Measurements from ENCODE around the gene ELK3. TPM values are rescaled to one million over a fixed set of nuclear protein-coding genes. Genes with fewer than 3 reads are reported as not detected.

ELK3 gene
- total and polyA plus RNA-seq, 4 donors: 13.6 to 73.8 (median 36.0) TPM

DNA sequence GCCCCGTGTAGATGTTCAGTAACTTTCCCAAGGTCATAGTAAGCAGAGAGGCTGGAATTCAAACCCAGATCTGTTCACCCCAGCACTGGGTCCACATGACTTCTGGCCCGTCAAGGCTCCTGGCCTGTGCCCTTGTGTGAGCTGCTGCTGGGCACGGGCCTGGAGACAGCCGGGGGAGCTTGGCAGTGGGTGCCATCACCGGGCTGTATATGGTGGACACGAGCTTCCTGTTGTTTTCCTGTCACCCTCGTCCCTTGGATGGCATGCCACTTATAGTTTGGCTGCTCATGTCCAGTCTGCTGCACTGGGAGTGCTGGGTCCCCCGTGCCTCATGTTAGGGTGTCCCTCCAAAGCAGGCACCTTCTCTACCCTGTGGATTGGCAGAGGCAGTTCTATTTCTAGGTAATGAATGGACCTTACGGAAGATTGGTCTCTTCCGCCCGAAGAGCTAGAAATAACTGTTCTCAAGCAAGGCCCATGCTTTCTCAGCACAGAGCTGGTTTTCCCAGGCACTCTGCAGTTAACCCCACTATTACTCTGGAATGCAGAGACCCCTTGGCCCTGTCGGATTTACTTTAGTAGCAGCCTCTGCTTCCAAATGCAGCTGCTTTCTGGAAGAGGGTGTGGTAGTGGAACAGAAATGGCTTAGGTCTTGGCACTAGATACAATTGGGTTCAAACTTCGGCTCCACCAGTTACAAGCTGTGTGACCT lies 44.3 kb downstream of the ELK3 start:
- Histone ChIP-seq H3K4me1 (ENCODE audit: control insufficient read depth in 1 of 2, insufficient read depth in 2 of 2, low read length in 2 of 2) (peaks cover 0 to 2% of the 10 kb centered on the region in 2 donors), H3K9me3 (ENCODE audit: control insufficient read depth, low read length) (no peaks in the 10 kb centered on the region), H3K27ac (ENCODE audit: low read depth in 1 of 2, low read length in 2 of 2) (no peak overlapping the region), H3K4me3 (ENCODE audit: low read length in 2 of 2) (no peak overlapping the region), H3K36me3 (ENCODE audit: control insufficient read depth in 1 of 2, insufficient read depth in 2 of 2, low read length in 1 of 2) (no peaks in the 10 kb centered on the region), H3K27me3 (ENCODE audit: control insufficient read depth in 1 of 2, insufficient read depth in 2 of 2, low read length in 1 of 2) (no peaks in the 10 kb centered on the region)
- 68 to 69% methylated on average over 13 of the region's 13 CpGs for WGBS, 2 donors
- intact Hi-C loops (cut with DNase I): loop anchor here (10.0 kb wide), 2 partner anchors 166 to 246 kb away; partner anchors contain the start of genes CDK17 (in 1 of the 2) and CFAP54 (in 1 of the 2)
- DNase-seq: no peak
- no peak for ATAC-seq (ENCODE audit: low FRiP score)

DNA sequence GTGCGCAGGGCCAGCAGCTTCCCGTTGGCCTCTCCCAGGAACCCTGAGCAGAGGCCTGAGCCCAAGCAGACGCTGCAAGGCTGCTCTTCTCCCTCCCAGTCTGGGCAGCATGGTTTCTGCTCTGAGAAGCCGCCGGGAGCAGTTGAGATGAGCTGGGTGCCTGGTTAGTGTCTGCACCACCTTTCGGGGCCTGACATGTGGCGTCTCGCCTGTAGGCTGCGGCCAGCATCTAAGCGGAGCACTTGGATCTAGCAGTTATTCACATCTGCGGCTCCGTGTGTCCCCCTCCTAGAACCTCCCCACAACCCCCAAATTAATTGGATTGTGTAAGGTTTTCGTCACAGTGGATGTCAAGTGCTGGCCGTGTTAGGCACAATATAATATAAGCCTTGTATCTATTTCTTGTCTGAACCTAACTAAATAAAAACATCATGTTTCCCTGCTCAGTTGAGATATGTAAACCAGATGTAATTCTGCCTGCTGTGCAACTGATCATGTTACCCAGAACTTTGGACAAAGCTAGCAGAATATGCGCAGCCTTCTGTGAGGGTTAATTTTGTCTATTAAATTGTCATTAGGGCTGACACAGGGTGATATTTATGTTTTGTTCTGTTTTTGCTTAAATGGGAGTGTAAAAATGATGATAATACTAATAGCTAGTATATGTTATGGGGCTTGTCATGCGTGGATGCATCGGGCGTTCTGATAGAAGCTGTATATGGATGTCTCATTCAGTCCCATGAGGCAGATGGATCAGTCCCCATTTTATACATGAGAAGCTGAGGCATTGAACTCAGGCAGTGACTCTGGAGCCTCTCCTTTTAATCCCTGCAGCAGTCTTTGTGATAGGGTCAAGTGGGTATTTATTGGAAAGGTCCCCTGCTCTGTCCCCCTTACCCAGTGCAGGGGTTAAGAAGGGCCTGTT lies 45.8 kb downstream of the ELK3 start:
- DNase-seq (no peak), ATAC-seq (ENCODE audit: low FRiP score) (no peak)
- no peaks in the 10 kb centered on the region for H3K4me1 ChIP-seq (ENCODE audit: control insufficient read depth in 1 of 2, insufficient read depth in 2 of 2, low read length in 2 of 2)
- 93 to 94% methylated on average over 18 of the region's 18 CpGs for WGBS, 2 donors
- intact Hi-C loops (cut with DNase I): loop anchor here (10.0 kb wide), 2 partner anchors 165 to 245 kb away; partner anchors contain the start of genes CDK17 (in 1 of the 2) and CFAP54 (in 1 of the 2)
- H3K36me3 ChIP-seq (ENCODE audit: control insufficient read depth in 1 of 2, insufficient read depth in 2 of 2, low read length in 1 of 2): no peaks in the 10 kb centered on the region
- H3K27me3 ChIP-seq (ENCODE audit: control insufficient read depth in 1 of 2, insufficient read depth in 2 of 2, low read length in 1 of 2): no peaks in the 10 kb centered on the region
- H3K4me3 ChIP-seq (ENCODE audit: low read length in 2 of 2): no peak overlapping the region
- no peak overlapping the region for H3K27ac ChIP-seq (ENCODE audit: low read depth in 1 of 2, low read length in 2 of 2)
- no peaks in the 10 kb centered on the region for H3K9me3 ChIP-seq (ENCODE audit: control insufficient read depth, low read length)

GRCh38 chr12:96240656-96241055 lies 46.5 kb downstream of the ELK3 start:
- ATAC-seq (ENCODE audit: low FRiP score): no peak
- H3K27me3 ChIP-seq (ENCODE audit: control insufficient read depth in 1 of 2, insufficient read depth in 2 of 2, low read length in 1 of 2): no peaks in the 10 kb centered on the region
- no peak overlapping the region for H3K4me3 ChIP-seq (ENCODE audit: low read length in 2 of 2)
- H3K36me3 ChIP-seq (ENCODE audit: control insufficient read depth in 1 of 2, insufficient read depth in 2 of 2, low read length in 1 of 2): no peaks in the 10 kb centered on the region
- intact Hi-C loops (cut with DNase I): no loop called here
- DNase-seq: no peak
- no peak overlapping the region for H3K27ac ChIP-seq (ENCODE audit: low read depth in 1 of 2, low read length in 2 of 2)
- no peaks in the 10 kb centered on the region for H3K9me3 ChIP-seq (ENCODE audit: control insufficient read depth, low read length)
- no peaks in the 10 kb centered on the region for H3K4me1 ChIP-seq (ENCODE audit: control insufficient read depth in 1 of 2, insufficient read depth in 2 of 2, low read length in 2 of 2)
- WGBS, 2 donors: 80 to 83% methylated on average over 11 of the region's 11 CpGs

- no peak for DNase-seq
- no peak overlapping the region for H3K4me3 ChIP-seq (ENCODE audit: low read length in 2 of 2)
- no peaks in the 10 kb centered on the region for H3K4me1 ChIP-seq (ENCODE audit: control insufficient read depth in 1 of 2, insufficient read depth in 2 of 2, low read length in 2 of 2)
- no peaks in the 10 kb centered on the region for H3K36me3 ChIP-seq (ENCODE audit: control insufficient read depth in 1 of 2, insufficient read depth in 2 of 2, low read length in 1 of 2)
- H3K9me3 ChIP-seq (ENCODE audit: control insufficient read depth, low read length): no peaks in the 10 kb centered on the region
- 88 to 89% methylated on average over 4 of the region's 4 CpGs for WGBS, 2 donors
- no peak for ATAC-seq (ENCODE audit: low FRiP score)
- no peaks in the 10 kb centered on the region for H3K27me3 ChIP-seq (ENCODE audit: control insufficient read depth in 1 of 2, insufficient read depth in 2 of 2, low read length in 1 of 2)
- no peak overlapping the region for H3K27ac ChIP-seq (ENCODE audit: low read depth in 1 of 2, low read length in 2 of 2)
- intact Hi-C loops (cut with DNase I): no loop called here
Measured at GRCh38 chr12:96241431-96241830, 47.3 kb downstream of the ELK3 start.

GRCh38 chr12:96241846-96242256 lies 47.7 kb downstream of the ELK3 start:
- no peak overlapping the region for H3K4me3 ChIP-seq (ENCODE audit: low read length in 2 of 2)
- H3K27ac ChIP-seq (ENCODE audit: low read depth in 1 of 2, low read length in 2 of 2): no peak overlapping the region
- peak; percentile 63 for ATAC-seq (ENCODE audit: low FRiP score)
- intact Hi-C loops (cut with DNase I): no loop called here
- H3K27me3 ChIP-seq (ENCODE audit: control insufficient read depth in 1 of 2, insufficient read depth in 2 of 2, low read length in 1 of 2): no peaks in the 10 kb centered on the region
- H3K4me1 ChIP-seq (ENCODE audit: control insufficient read depth in 1 of 2, insufficient read depth in 2 of 2, low read length in 2 of 2): no peaks in the 10 kb centered on the region
- 77 to 83% methylated on average over 9 of the region's 9 CpGs for WGBS, 2 donors
- H3K36me3 ChIP-seq (ENCODE audit: control insufficient read depth in 1 of 2, insufficient read depth in 2 of 2, low read length in 1 of 2): no peaks in the 10 kb centered on the region
- no peaks in the 10 kb centered on the region for H3K9me3 ChIP-seq (ENCODE audit: control insufficient read depth, low read length)
- DNase-seq: peak in 1 of 2 donors; percentile 79

- ATAC-seq (ENCODE audit: low FRiP score) (no peak), DNase-seq (no peak)
- Histone ChIP-seq H3K27me3 (ENCODE audit: control insufficient read depth in 1 of 2, insufficient read depth in 2 of 2, low read length in 1 of 2) (no peaks in the 10 kb centered on the region), H3K4me1 (ENCODE audit: control insufficient read depth in 1 of 2, insufficient read depth in 2 of 2, low read length in 2 of 2) (no peaks in the 10 kb centered on the region), H3K9me3 (ENCODE audit: control insufficient read depth, low read length) (no peaks in the 10 kb centered on the region), H3K27ac (ENCODE audit: low read depth in 1 of 2, low read length in 2 of 2) (no peak overlapping the region), H3K4me3 (ENCODE audit: low read length in 2 of 2) (no peak overlapping the region), H3K36me3 (ENCODE audit: control insufficient read depth in 1 of 2, insufficient read depth in 2 of 2, low read length in 1 of 2) (peaks cover 0 to 2% of the 10 kb centered on the region in 2 donors)
- intact Hi-C loops (cut with DNase I): no loop called here
- 85 to 88% methylated on average over 12 of the region's 12 CpGs for WGBS, 2 donors
Measured at GRCh38 chr12:96242597-96242996, 48.4 kb downstream of the ELK3 start.

GRCh38 chr12:96244826-96245225 lies 50.7 kb downstream of the ELK3 start:
- intact Hi-C loops (cut with DNase I): no loop called here
- 85 to 87% methylated on average over 13 of the region's 13 CpGs for WGBS, 2 donors
- Histone ChIP-seq H3K27me3 (ENCODE audit: control insufficient read depth in 1 of 2, insufficient read depth in 2 of 2, low read length in 1 of 2) (no peaks in the 10 kb centered on the region), H3K36me3 (ENCODE audit: control insufficient read depth in 1 of 2, insufficient read depth in 2 of 2, low read length in 1 of 2) (peaks cover 0 to 3% of the 10 kb centered on the region in 2 donors), H3K4me3 (ENCODE audit: low read length in 2 of 2) (no peak overlapping the region), H3K27ac (ENCODE audit: low read depth in 1 of 2, low read length in 2 of 2) (no peak overlapping the region), H3K9me3 (ENCODE audit: control insufficient read depth, low read length) (no peaks in the 10 kb centered on the region), H3K4me1 (ENCODE audit: control insufficient read depth in 1 of 2, insufficient read depth in 2 of 2, low read length in 2 of 2) (no peaks in the 10 kb centered on the region)
- no peak for DNase-seq
- no peak for ATAC-seq (ENCODE audit: low FRiP score)

DNA sequence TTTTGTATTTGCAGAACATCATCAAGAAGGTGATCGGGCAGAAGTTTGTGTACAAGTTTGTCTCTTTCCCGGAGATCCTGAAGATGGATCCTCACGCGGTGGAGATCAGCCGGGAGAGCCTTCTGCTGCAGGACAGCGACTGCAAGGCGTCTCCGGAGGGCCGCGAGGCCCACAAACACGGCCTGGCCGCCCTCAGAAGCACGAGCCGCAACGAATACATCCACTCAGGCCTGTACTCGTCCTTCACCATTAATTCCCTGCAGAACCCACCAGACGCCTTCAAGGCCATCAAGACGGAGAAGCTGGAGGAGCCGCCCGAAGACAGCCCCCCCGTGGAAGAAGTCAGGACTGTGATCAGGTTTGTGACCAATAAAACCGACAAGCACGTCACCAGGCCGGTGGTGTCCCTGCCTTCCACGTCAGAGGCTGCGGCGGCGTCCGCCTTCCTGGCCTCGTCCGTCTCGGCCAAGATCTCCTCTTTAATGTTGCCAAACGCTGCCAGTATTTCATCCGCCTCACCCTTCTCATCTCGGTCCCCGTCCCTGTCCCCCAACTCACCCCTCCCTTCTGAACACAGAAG lies 52.8 kb downstream of the ELK3 start:
- H3K9me3 ChIP-seq (ENCODE audit: control insufficient read depth, low read length): no peaks in the 10 kb centered on the region
- WGBS, 2 donors: 97% methylated on average over 36 of the region's 36 CpGs
- no peaks in the 10 kb centered on the region for H3K4me1 ChIP-seq (ENCODE audit: control insufficient read depth in 1 of 2, insufficient read depth in 2 of 2, low read length in 2 of 2)
- DNase-seq (no peak), ATAC-seq (ENCODE audit: low FRiP score) (no peak)
- H3K36me3 ChIP-seq (ENCODE audit: control insufficient read depth in 1 of 2, insufficient read depth in 2 of 2, low read length in 1 of 2): peaks cover 0 to 3% of the 10 kb centered on the region in 2 donors
- H3K27ac ChIP-seq (ENCODE audit: low read depth in 1 of 2, low read length in 2 of 2): no peak overlapping the region
- H3K27me3 ChIP-seq (ENCODE audit: control insufficient read depth in 1 of 2, insufficient read depth in 2 of 2, low read length in 1 of 2): no peaks in the 10 kb centered on the region
- no peak overlapping the region for H3K4me3 ChIP-seq (ENCODE audit: low read length in 2 of 2)
- intact Hi-C loops (cut with DNase I): no loop called here
